Ovary (tissue), 3 donors: Measurements from ENCODE around the gene MYH9.

Source experiments
- CTCF ChIP-seq, 3 donors: fragments of 450-650 bp in 2 of 3; fragments of 200-600 bp in 1 of 3; IDR thresholded peaks; one replicate each; pipeline versions ENCODE4 v1.5.1 to v1.8.0; 2016 to 2022; ENCODE audit warnings: antibody characterized with exemption in 3 of 3, mild to moderate bottlenecking in 1 of 3
- POLR2A ChIP-seq: fragments of 450-650 bp; IDR thresholded peaks from one replicate; pipeline ENCODE4 v1.6.1; 2017; ENCODE audit warnings: antibody characterized with exemption, mild to moderate bottlenecking, moderate library complexity
- donor health status: DM: no; HTN: no; CAD: no.

DNA sequence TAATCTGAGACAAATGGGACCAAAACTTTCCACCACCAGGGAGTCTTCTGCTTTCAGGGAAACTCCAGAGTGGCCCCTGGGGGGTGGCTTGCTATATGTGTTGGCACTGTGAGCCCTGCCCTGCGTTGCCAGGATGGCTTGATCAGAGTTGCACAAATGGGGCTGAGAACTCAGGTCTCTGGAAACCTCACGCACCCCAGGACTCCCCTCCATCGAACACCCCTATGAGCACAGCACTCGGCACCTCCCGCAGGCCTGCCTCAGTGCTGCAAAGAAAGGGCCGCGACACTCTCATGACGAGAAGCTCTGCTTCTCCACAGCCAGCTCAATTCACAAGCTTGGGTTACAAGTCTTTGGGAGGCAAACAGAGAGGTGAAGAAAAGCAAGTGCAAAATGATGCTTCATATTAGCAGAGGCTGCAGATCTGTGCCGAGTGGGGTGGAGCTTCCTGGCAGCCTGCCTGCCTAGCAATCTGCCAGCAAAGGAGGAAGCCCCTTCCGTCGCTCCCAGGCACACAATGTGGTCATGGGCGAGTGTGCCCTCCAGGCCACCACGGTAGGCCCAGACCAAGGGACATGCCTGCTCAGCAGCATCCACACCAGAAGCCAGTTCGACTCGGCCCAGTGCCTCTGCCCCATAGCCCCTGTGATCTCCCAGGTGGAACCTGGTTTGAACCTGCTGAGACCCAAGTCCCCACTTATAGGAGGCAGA lies 55.7 kb downstream of the MYH9 start:
- no peak for TF ChIP-seq POLR2A
- TF ChIP-seq CTCF (IDR thresholded peaks at IDR 0.05): no peak
